GM19395 (cell line): ENCODE results near the gene C5orf58.

Source experiments
- ATAC-seq: cut with Tn5 transposase; IDR thresholded peaks from one replicate; pipeline ENCODE4 v1.9.1; 2021; ENCODE audit warnings: mild to moderate bottlenecking, moderate library complexity; ENCODE audit not compliant: unreplicated experiment

C5orf58 gene

GRCh38 chr5:170232786-170233185 is at the start of gene C5orf58:
Gene C5orf58 (plus strand): TSS chr5:170232985. CDS start chr5:170234977, 1,992 bp downstream.
- no peak for ATAC-seq

- ATAC-seq: peak; percentile 77
These were observed 48.7 kb upstream of the C5orf58 start for GRCh38 chr5:170183816-170184687.

- no peak for ATAC-seq
These were observed 48.0 kb upstream of the C5orf58 start for GRCh38 chr5:170184737-170185136.

GRCh38 chr5:170186156-170186555 is 46.6 kb upstream of the C5orf58 start:
- no peak for ATAC-seq

GRCh38 chr5:170186856-170187255 is 45.9 kb upstream of the C5orf58 start:
- no peak for ATAC-seq

GRCh38 chr5:170190436-170191134 is 42.2 kb upstream of the C5orf58 start:
- ATAC-seq: no peak

- no peak for ATAC-seq
These were observed 40.0 kb upstream of the C5orf58 start for GRCh38 chr5:170192829-170193228.

- no peak for ATAC-seq
These were observed 36.8 kb upstream of the C5orf58 start for GRCh38 chr5:170195961-170196360.

- no peak for ATAC-seq
These were observed 31.9 kb upstream of the C5orf58 start for GRCh38 chr5:170200876-170201275.

- ATAC-seq: no peak
These were observed 31.5 kb upstream of the C5orf58 start for GRCh38 chr5:170201311-170201710.

- no peak for ATAC-seq
These were observed 30.7 kb upstream of the C5orf58 start for GRCh38 chr5:170202117-170202516.

- ATAC-seq: no peak
These were observed 28.6 kb upstream of the C5orf58 start for GRCh38 chr5:170204202-170204601.

- no peak for ATAC-seq
These were observed 26.6 kb upstream of the C5orf58 start for GRCh38 chr5:170206216-170206615.

GRCh38 chr5:170206958-170207357 is 25.8 kb upstream of the C5orf58 start:
- ATAC-seq: no peak

- ATAC-seq: no peak
These were observed 21.0 kb upstream of the C5orf58 start for GRCh38 chr5:170211575-170212334.

- ATAC-seq: no peak
These were observed 16.4 kb upstream of the C5orf58 start for GRCh38 chr5:170216257-170216864.

GRCh38 chr5:170217831-170218230 is 15.0 kb upstream of the C5orf58 start:
- no peak for ATAC-seq

GRCh38 chr5:170218726-170219125 is 14.1 kb upstream of the C5orf58 start:
- ATAC-seq: no peak

- ATAC-seq: no peak
These were observed 13.2 kb upstream of the C5orf58 start for GRCh38 chr5:170219615-170220014.

GRCh38 chr5:170220191-170220590 is 12.6 kb upstream of the C5orf58 start:
- no peak for ATAC-seq

- ATAC-seq: no peak
These were observed 11.5 kb upstream of the C5orf58 start for GRCh38 chr5:170221327-170221741.
